K562 (cell line): ENCODE data around the gene RPS23. TPM values are rescaled to one million over a fixed set of nuclear protein-coding genes. Genes with fewer than 3 reads are reported as not detected.

Source experiments
- ATAC-seq: fragments of 200-7000 bp; cut with Tn5 transposase; 3 replicates; pipeline ENCODE4 v1.9.1; 2020; ENCODE audit warnings: moderate library complexity
- BruUV-seq: library from RNA; stranded (reverse); fragments of 400-500 nt; replicated peaks from 2 replicates; lab custom pipeline; 2021; lab: Mats Ljungman, UMichigan
- CTCF ChIA-PET: fragments of 300-600 bp; formaldehyde crosslinking; extraction: SDS; loops from one replicate; lab custom pipeline; 2021; ENCODE audit warnings: low intra/inter-chr PET ratio; lab: Yijun Ruan, JAX
- POLR2A ChIA-PET: fragments of 300-600, 350-650 bp; sonication (Branson Sonifier 250); formaldehyde crosslinking; extraction: SDS; loops from one replicate; lab custom pipeline; 2021; ENCODE audit warnings: antibody characterized with exemption, inconsistent platforms; lab: Yijun Ruan, JAX
- DNase-seq, 4 experiments: peaks; one replicate each; pipeline versions ENCODE4 v3.0.0 to v3.0.0-alpha.2; 2011 to 2018; ENCODE audit warnings: low spot score in 3 of 4, mixed read lengths in 3 of 4; ENCODE audit errors: extremely low read depth in 1 of 4
- FAIRE-seq: peaks from 2 replicates; lab custom pipeline; 2011; peaks lifted over from hg19 to GRCh38; lab: Jason Lieb, UNC
- H2AFZ ChIP-seq: 2 replicates; pipeline ENCODE4 v1.6.0; 2011; ENCODE audit warnings: low read depth, low read length, control low read depth, inconsistent platforms
- H3K27ac ChIP-seq: fragments of 200-600 bp; 3 replicates; pipeline ENCODE4 v1.8.0; 2011; ENCODE audit warnings: low read depth, mild to moderate bottlenecking, control low read depth, inconsistent platforms, low read length, moderate library complexity, mixed read lengths; ENCODE audit errors: extremely low read depth
- H3K27me3 ChIP-seq, 2 experiments: fragments of 300-600 bp in 1 of 2; 2 replicates in 1 of 2; 3 replicates in 1 of 2; pipeline versions ENCODE4 v1.6.0 to v1.8.0; 2011; ENCODE audit warnings: inconsistent platforms in 2 of 2, low read length in 2 of 2, mild to moderate bottlenecking in 1 of 2, mixed read lengths in 1 of 2, moderate library complexity in 1 of 2; ENCODE audit not compliant: control insufficient read depth in 2 of 2, insufficient read depth in 2 of 2
- H3K36me3 ChIP-seq: fragments of 300-600 bp; 3 replicates; pipeline ENCODE4 v1.8.0; 2011; ENCODE audit warnings: mild to moderate bottlenecking, low read length, inconsistent platforms; ENCODE audit not compliant: control insufficient read depth, insufficient read depth
- H3K4me1 ChIP-seq, 2 experiments: fragments of 200-600 bp in 1 of 2; replicated peaks in 1 of 2; 2 replicates in 1 of 2; 3 replicates in 1 of 2; pipeline versions ENCODE4 v1.5.1 to v1.8.0; 2011; ENCODE audit warnings: inconsistent platforms in 2 of 2, low read length in 2 of 2, mild to moderate bottlenecking in 1 of 2, mixed read lengths in 1 of 2, moderate library complexity in 1 of 2; ENCODE audit not compliant: control insufficient read depth in 2 of 2, insufficient read depth in 2 of 2
- H3K4me2 ChIP-seq: 2 replicates; pipeline ENCODE4 v1.6.1; 2011; ENCODE audit warnings: low read length, control low read depth, inconsistent platforms, mixed read lengths; ENCODE audit not compliant: insufficient read depth
- H3K4me3 ChIP-seq: fragments of 200-600 bp; sonication (generic), shearing (Covaris generic); 2 replicates; pipeline ENCODE4 v1.5.1; 2016; ENCODE audit warnings: control low read depth, inconsistent platforms
- H3K79me2 ChIP-seq: fragments of 200-600 bp; 3 replicates; pipeline ENCODE4 v1.8.0; 2011; ENCODE audit warnings: low read length, inconsistent platforms; ENCODE audit not compliant: control insufficient read depth, insufficient read depth
- H3K9ac ChIP-seq, 2 experiments: 2 replicates each; pipeline versions ENCODE4 v1.6.0 to v1.6.1; 2011; ENCODE audit warnings: low read depth in 2 of 2, low read length in 2 of 2, control low read depth in 1 of 2, inconsistent platforms in 1 of 2, mild to moderate bottlenecking in 1 of 2, mixed read lengths in 1 of 2; ENCODE audit not compliant: insufficient read depth in 1 of 2
- H3K9me1 ChIP-seq: one replicate; pipeline ENCODE4 v1.6.0; 2011; ENCODE audit warnings: inconsistent platforms, mild to moderate bottlenecking, low read length, moderate library complexity; ENCODE audit not compliant: control insufficient read depth, insufficient read depth
- H3K9me3 ChIP-seq: replicated peaks from 2 replicates; pipeline ENCODE4 v1.5.1; 2011; ENCODE audit warnings: low read depth, low read length, inconsistent platforms; ENCODE audit not compliant: control insufficient read depth, insufficient read depth
- H4K20me1 ChIP-seq: replicated peaks from 2 replicates; pipeline ENCODE4 v1.6.1; 2011; ENCODE audit warnings: low read length, inconsistent platforms, mixed read lengths; ENCODE audit not compliant: control insufficient read depth, insufficient read depth
- CC2D1A ChIP-seq: fragments of 450-650 bp; IDR thresholded peaks from 2 replicates; pipeline ENCODE4 v1.6.1; 2017; ENCODE audit warnings: mild to moderate bottlenecking
- CEBPG ChIP-seq, 3 experiments: fragments of 200-800 bp in 1 of 3; sonication (Bioruptor generic) in 1 of 3; sonication (generic) in 1 of 3; formaldehyde crosslinking in 1 of 3; IDR thresholded peaks in 2 of 3; conservative IDR thresholded peaks in 1 of 3; 2 replicates each; pipeline versions ENCODE4 v1.6.1 to v1.8.0; 2016 to 2022; ENCODE audit warnings: missing compliant biosample characterization in 2 of 3, missing genetic modification characterization in 2 of 3, mild to moderate bottlenecking in 1 of 3, missing genetic modification reagents in 1 of 3
- DEAF1 ChIP-seq: fragments of 450-650 bp; formaldehyde crosslinking; IDR thresholded peaks from 2 replicates; pipeline ENCODE4 v1.4.0; 2020; ENCODE audit warnings: mild to moderate bottlenecking, moderate library complexity
- KLF10 ChIP-seq: fragments of 250-450 bp; sonication (Bioruptor Pico); IDR thresholded peaks from 2 replicates; pipeline ENCODE4 v1.6.1; 2021; ENCODE audit warnings: matching md5 sums
- SLC30A9 ChIP-seq: fragments of 250-450 bp; sonication (Bioruptor Pico); IDR thresholded peaks from 2 replicates; pipeline ENCODE4 v1.8.0; 2022; ENCODE audit warnings: mild to moderate bottlenecking, moderate library complexity
- SMC3 ChIP-seq: conservative IDR thresholded peaks from 2 replicates; pipeline ENCODE4 v1.6.1; 2011; ENCODE audit warnings: low read depth, low read length, improper control_type of control experiment; ENCODE audit not compliant: insufficient read depth
- TAF1 ChIP-seq: IDR thresholded peaks from 2 replicates; pipeline ENCODE4 v1.6.1; 2011; ENCODE audit warnings: mild to moderate bottlenecking, low read length, moderate library complexity; ENCODE audit not compliant: insufficient read depth, control insufficient read depth, severe bottlenecking; ENCODE audit errors: extremely low read depth
- VEZF1 ChIP-seq: fragments of 200-800 bp; sonication (Bioruptor generic); IDR thresholded peaks from 2 replicates; pipeline ENCODE4 v1.6.1; 2017; ENCODE audit warnings: missing genetic modification characterization, missing compliant biosample characterization
- ZBTB33 ChIP-seq: sonication (generic); formaldehyde crosslinking; IDR thresholded peaks from 2 replicates; pipeline ENCODE4 v1.8.1; 2023; ENCODE audit warnings: mild to moderate bottlenecking, missing genetic modification reagents
- ZNF24 ChIP-seq: fragments of 450-650 bp; IDR thresholded peaks from 2 replicates; pipeline ENCODE4 v1.6.1; 2016
- ZNF668 ChIP-seq: fragments of 250-450 bp; sonication (Bioruptor Pico); IDR thresholded peaks from 2 replicates; pipeline ENCODE4 v1.8.0; 2022; ENCODE audit warnings: mild to moderate bottlenecking, inconsistent platforms
- WGBS: fragments of 100-300 bp; shearing (Covaris generic); methylation state at CpG from one replicate; pipeline ENCODE4 v1.1.6; 2016; ENCODE audit warnings: low coverage, mixed read lengths; ENCODE audit not compliant: insufficient coverage; ENCODE audit errors: missing lambda C conversion rate; 5-methylcytosine and 5-hydroxymethylcytosine counted together
- in situ Hi-C: fragments of 300-500 bp; cut with MboI; formaldehyde crosslinking; loops from 4 replicates; pipeline ENCODE4 v1.15.0; 2018; ENCODE audit warnings: inconsistent platforms, mixed read lengths
- intact Hi-C: fragments of 100-400 bp; cut with micrococcal nuclease; formaldehyde crosslinking; loops from 2 replicates; pipeline ENCODE4 v1.14.2; 2022
- polyA plus RNA-seq, 8 experiments: library from polyadenylated mRNA; depleted of rRNA in 4 of 8; stranded (reverse) in 5 of 8; unstranded in 3 of 8; fragments of >200 nt; fragmentation: Nextera tagmentation in 2 of 8; fragmentation: Illumina TruSeq in 1 of 8; extraction: Ambion mirVana in 2 of 8; extraction: Trizol in 1 of 8; gene quantifications; 2 replicates each; pipeline versions ENCODE4 v1.2.1 to v1.2.3, GENCODE V29; 2011 to 2014; ENCODE audit warnings: inconsistent platforms in 1 of 8, missing spikeins in 1 of 8
- total RNA-seq, 7 experiments: library from RNA; depleted of rRNA in 6 of 7; stranded (reverse); fragments of >200 nt in 6 of 7; fragmentation: Illumina TruSeq in 2 of 7; extraction: Trizol in 2 of 7; gene quantifications; 2 replicates each; pipeline versions ENCODE4 v1.2.1 to v1.2.3, GENCODE V29; 2011 to 2021; ENCODE audit warnings: low replicate concordance in 1 of 7
- TF ChIP-seq, protein P1 (sequence below): fragments of 450-650 bp; IDR thresholded peaks from 2 replicates; pipeline ENCODE4 v1.6.1; 2017; ENCODE audit warnings: mild to moderate bottlenecking, moderate library complexity

Gene RPS23
- total and polyA plus RNA-seq, 9 of the 15 experiments (the other 6 are each of a cell fraction or from before 2014, with no cell fraction given) = 3,252 to 10,689 (median 6,302) TPM

GRCh38 chr5:82312373-82312856, 34.3 kb upstream of the RPS23 start:
- intact Hi-C loops = loop anchor here (1.0 to 10.0 kb wide), 6 partner anchors 24 to 1252 kb away; no protein-coding TSS in a partner anchor
- Histone ChIP-seq H3K27me3 (no peaks in the 10 kb centered on the region), H3K79me2 (no peaks in the 10 kb centered on the region), H3K4me3 (no peak overlapping the region), H3K4me1 (peaks cover 0 to 10% of the 10 kb centered on the region in 2 experiments; a peak in 4 of 5 replicates), H2AFZ (peak overlapping the region; percentile 7; the same call in 1 of the 2 replicates), H4K20me1 (no peaks in the 10 kb centered on the region), H3K9me1 (no peaks in the 10 kb centered on the region), H3K27ac (no peak overlapping the region), H3K4me2 (no peak overlapping the region), H3K9ac (no peak overlapping the region), H3K36me3 (no peaks in the 10 kb centered on the region), H3K9me3 (no peaks in the 10 kb centered on the region)
- ATAC-seq (peak; percentile 93), FAIRE-seq (peak; percentile 92), DNase-seq (peak; percentile 52 to 84 (median 56))
- BruUV-seq = no TSS peak
- WGBS = 24% methylated on average over 17 of the region's 17 CpGs
- ChIA-PET POLR2A (interaction anchor here (0.7 kb wide), 1 partner anchor 979 kb away, joined by 3 read pairs; no protein-coding TSS in a partner anchor), CTCF (interaction anchor here (0.8 to 1.3 kb wide), 2 partner anchors 37 to 1252 kb away, joined by 5 read pairs; no protein-coding TSS in a partner anchor)
- in situ Hi-C loops = no loop called here
- TF ChIP-seq TAF1 (no peak), ZNF24 (0 out of 2 replicates have a peak, but pooled peaks have one; percentile 22), ZNF668 (CRISPR knock-in tag) (no peak), VEZF1 (no peak), SLC30A9 (CRISPR knock-in tag) (no peak), KLF10 (CRISPR knock-in tag) (no peak), DEAF1 (CRISPR knock-in tag) (peak; percentile 59), SMC3 (peak; percentile 83), ZBTB33 (CRISPR knock-in tag) (peak; percentile 49; the same call in 1 of the 2 replicates), CC2D1A (0 out of 2 replicates have a peak, but pooled peaks have one; percentile 30), CEBPG (CRISPR knock-in tag; IDR thresholded peaks at IDR 0.05) (no peak), CEBPG (tag; conservative IDR thresholded peaks at IDR 0.05 in 1 of 2, IDR thresholded peaks at IDR 0.05 in 1 of 2) (peak in 1 of 2 experiments; percentile 25; a peak in 1 of 4 replicates)
- TF ChIP-seq, protein P1, sequence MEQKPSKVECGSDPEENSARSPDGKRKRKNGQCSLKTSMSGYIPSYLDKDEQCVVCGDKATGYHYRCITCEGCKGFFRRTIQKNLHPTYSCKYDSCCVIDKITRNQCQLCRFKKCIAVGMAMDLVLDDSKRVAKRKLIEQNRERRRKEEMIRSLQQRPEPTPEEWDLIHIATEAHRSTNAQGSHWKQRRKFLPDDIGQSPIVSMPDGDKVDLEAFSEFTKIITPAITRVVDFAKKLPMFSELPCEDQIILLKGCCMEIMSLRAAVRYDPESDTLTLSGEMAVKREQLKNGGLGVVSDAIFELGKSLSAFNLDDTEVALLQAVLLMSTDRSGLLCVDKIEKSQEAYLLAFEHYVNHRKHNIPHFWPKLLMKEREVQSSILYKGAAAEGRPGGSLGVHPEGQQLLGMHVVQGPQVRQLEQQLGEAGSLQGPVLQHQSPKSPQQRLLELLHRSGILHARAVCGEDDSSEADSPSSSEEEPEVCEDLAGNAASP = no peak
